SK-N-SH (cell line): ENCODE data around the gene RASGEF1B.

Experiments used
- CTCF ChIP-seq: fragments of 200-600 bp; sonication (generic); IDR thresholded peaks from 2 replicates; pipeline ENCODE4 v1.6.1; 2017; ENCODE audit warnings: antibody characterized with exemption, mild to moderate bottlenecking, moderate library complexity
- EP300 ChIP-seq, 2 experiments: IDR thresholded peaks; 2 replicates each; pipeline versions ENCODE4 v1.4.0 to v1.6.1; 2012; ENCODE audit warnings: borderline replicate concordance in 1 of 2, low read depth in 1 of 2, low read length in 1 of 2
- FOXJ3 ChIP-seq: sonication (generic); formaldehyde crosslinking; IDR thresholded peaks from 2 replicates; pipeline ENCODE4 v1.5.1; 2020; ENCODE audit warnings: mild to moderate bottlenecking, missing genetic modification reagents
- FOXM1 ChIP-seq: IDR thresholded peaks from 2 replicates; pipeline ENCODE4 v1.4.0; 2012; ENCODE audit warnings: low read depth, mild to moderate bottlenecking
- JUND ChIP-seq: IDR thresholded peaks from 2 replicates; pipeline ENCODE4 v1.4.0; 2012
- NFIC ChIP-seq: IDR thresholded peaks from 2 replicates; pipeline ENCODE4 v1.4.0; 2012; ENCODE audit warnings: borderline replicate concordance
- POLR2AphosphoS5 ChIP-seq: IDR thresholded peaks from 2 replicates; pipeline ENCODE4 v1.6.1; 2012; ENCODE audit warnings: low read depth, low read length
- RAD21 ChIP-seq: IDR thresholded peaks from 2 replicates; pipeline ENCODE4 v1.6.1; 2012; ENCODE audit warnings: mild to moderate bottlenecking, low read length
- RFX5 ChIP-seq: IDR thresholded peaks from 2 replicates; pipeline ENCODE4 v1.6.1; 2012; ENCODE audit warnings: mild to moderate bottlenecking, improper control_type of control experiment, low read length
- SIN3A ChIP-seq: IDR thresholded peaks from 2 replicates; pipeline ENCODE4 v1.6.1; 2012; ENCODE audit warnings: low read depth, mild to moderate bottlenecking, low read length, moderate library complexity, borderline replicate concordance
- SMC3 ChIP-seq: IDR thresholded peaks from 2 replicates; pipeline ENCODE4 v1.6.1; 2012; ENCODE audit warnings: low read depth, low read length, improper control_type of control experiment
- USF1 ChIP-seq: IDR thresholded peaks from 2 replicates; pipeline ENCODE4 v1.4.0; 2012; ENCODE audit warnings: low read depth, borderline replicate concordance
- ZBTB33 ChIP-seq: IDR thresholded peaks from 2 replicates; pipeline ENCODE4 v1.4.0; 2012; ENCODE audit warnings: low read depth, borderline replicate concordance

GRCh38 chr4:81498551-81499099 is 26.9 kb upstream of the RASGEF1B start:
- TF ChIP-seq RAD21 (no peak), CTCF (no peak), FOXM1 (no peak), SMC3 (no peak), ZBTB33 (no peak), FOXJ3 (CRISPR knock-in tag) (no peak), RFX5 (no peak), JUND (no peak), POLR2AphosphoS5 (no peak), EP300 (IDR thresholded peaks at IDR 0.05; ENCODE audit: borderline replicate concordance in 1 of 2, low read depth in 1 of 2, low read length in 1 of 2) (no peak), USF1 (no peak), NFIC (no peak), SIN3A (no peak)
